Gastrocnemius medialis (tissue), 4 donors: ENCODE results near the gene MAD1L1.
A peak's percentile ranks its signal among the peaks of the same experiment; 100 is the strongest.

Experiments
- CTCF ChIP-seq, 5 experiments: fragments of 450-650 bp in 3 of 5; fragments of 200-600 bp in 2 of 5; sonication (generic) in 2 of 5; IDR thresholded peaks in 4 of 5; conservative IDR thresholded peaks in 1 of 5; 1 replicate in 4 of 5; 2 replicates in 1 of 5; pipeline ENCODE4 v1.5.1; 2016 to 2019; ENCODE audit warnings: antibody characterized with exemption in 5 of 5, mild to moderate bottlenecking in 3 of 5, moderate library complexity in 3 of 5
- POLR2A ChIP-seq, 2 donors: fragments of 450-650 bp; IDR thresholded peaks; one replicate each; pipeline ENCODE4 v1.6.1; 2017; ENCODE audit warnings: antibody characterized with exemption in 2 of 2, mild to moderate bottlenecking in 2 of 2, moderate library complexity in 2 of 2

GRCh38 chr7:2008936-2009540 lies 223.7 kb downstream of the MAD1L1 start:
- peak in 1 of 2 donors; percentile 11 for TF ChIP-seq POLR2A (IDR thresholded peaks at IDR 0.05)
- TF ChIP-seq CTCF (IDR thresholded peaks at IDR 0.05 in 4 of 5, conservative IDR thresholded peaks at IDR 0.05 in 1 of 5): no peak
